Measurements from ENCODE around the gene ACAP1.

DNA sequence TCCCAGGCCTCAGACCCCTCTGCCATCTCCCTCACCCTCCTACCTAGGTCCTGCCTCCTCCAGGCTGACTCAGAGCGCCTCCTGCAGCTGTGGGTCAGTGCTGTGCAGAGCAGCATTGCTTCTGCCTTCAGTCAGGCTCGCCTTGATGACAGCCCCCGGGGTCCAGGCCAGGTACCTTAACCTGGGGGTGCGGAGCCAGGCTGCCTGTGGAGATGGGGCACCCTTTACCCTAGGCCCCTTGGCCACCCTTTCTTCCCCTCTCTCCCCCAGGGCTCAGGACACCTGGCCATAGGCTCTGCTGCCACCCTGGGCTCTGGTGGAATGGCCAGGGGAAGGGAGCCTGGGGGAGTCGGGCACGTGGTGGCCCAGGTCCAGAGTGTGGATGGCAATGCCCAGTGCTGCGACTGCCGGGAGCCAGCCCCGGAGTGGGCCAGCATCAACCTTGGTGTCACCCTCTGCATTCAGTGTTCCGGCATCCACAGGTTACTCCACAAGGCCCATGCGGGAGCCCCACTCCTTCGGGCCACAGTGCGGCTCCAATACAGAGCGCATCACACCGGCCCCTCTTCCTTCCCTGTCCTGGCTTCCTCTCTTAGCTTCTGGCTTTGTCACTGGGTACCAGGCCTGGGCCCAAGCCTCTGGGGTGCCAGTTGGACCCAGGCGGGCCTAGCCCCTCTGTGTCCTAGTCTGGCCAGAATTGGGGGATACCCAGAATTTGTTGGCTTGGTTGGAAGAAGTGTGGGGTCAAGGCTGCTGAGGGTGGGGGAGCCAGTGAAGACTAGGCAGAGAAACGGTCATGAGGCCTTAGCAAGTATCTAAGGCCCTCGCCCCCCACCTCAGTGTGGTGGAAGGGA, 10.7 kb downstream of the ACAP1 start:
- TF ChIP-seq GATA2 (IDR thresholded peaks at IDR 0.05; ENCODE audit: low read depth, low read length): no peak
- TF ChIP-seq GATA3 (IDR thresholded peaks at IDR 0.05; ENCODE audit: low read depth, low read length): no peak

Data from SH-SY5Y (cell line).